C4-2B (cell line): ENCODE data around the gene THOC7.
A peak's percentile ranks its signal among the peaks of the same experiment; 100 is the strongest.

ENCODE experiments used
- H3K27ac ChIP-seq: fragments of 450-650 bp; 2 replicates; pipeline ENCODE4 v1.5.1; 2017
- CTCF ChIP-seq: fragments of 450-650 bp; conservative IDR thresholded peaks from 2 replicates; pipeline ENCODE4 v1.5.1; 2017; ENCODE audit warnings: mild to moderate bottlenecking
- ZFX ChIP-seq: fragments of 450-650 bp; IDR thresholded peaks from 2 replicates; pipeline ENCODE4 v1.6.1; 2017

THOC7 gene

GRCh38 chr3:63798544-63798943, 65.1 kb downstream of the THOC7 start:
- TF ChIP-seq ZFX (no peak), CTCF (no peak)
- no peak overlapping the region for H3K27ac ChIP-seq

GRCh38 chr3:63795438-63795837, 68.2 kb downstream of the THOC7 start:
- peak overlapping the region; percentile 22; the same call in 1 of the 2 replicates for H3K27ac ChIP-seq
- no peak for TF ChIP-seq ZFX
- TF ChIP-seq CTCF = no peak

DNA sequence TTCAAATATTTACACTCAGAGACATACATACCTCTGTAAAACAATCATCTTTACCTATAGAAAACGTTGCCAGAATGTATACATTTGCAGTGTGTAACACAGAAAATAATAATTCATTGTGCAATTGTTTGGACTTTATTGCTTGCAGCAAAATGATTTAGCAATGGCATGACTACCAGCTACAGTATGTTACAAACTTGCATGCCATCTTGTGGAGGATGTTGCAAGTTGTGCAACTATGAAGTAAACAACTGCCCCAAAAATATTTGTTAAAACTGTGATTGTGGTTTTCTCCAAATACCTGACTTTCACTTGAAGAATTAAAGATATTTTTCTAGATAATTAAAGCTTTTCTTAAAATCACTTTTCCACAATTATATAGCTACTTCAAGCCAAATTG, 71.6 kb downstream of the THOC7 start:
- peak; percentile 23 for TF ChIP-seq CTCF
- TF ChIP-seq ZFX = no peak

More for the DNA sequence above, 71.6 kb downstream of the THOC7 start:
- H3K27ac ChIP-seq = no peak overlapping the region
